ENCODE data around the gene SMNDC1.
A peak's percentile ranks its signal among the peaks of the same experiment; 100 is the strongest.
"Not testable (repeated sequence)": the region's sequence is repeated elsewhere in the genome, so short reads cannot be mapped to it uniquely, and the experiment has no call there.

The SMNDC1 gene

GRCh38 chr10:110254467-110254866 lies 50.3 kb downstream of the SMNDC1 start:
- H3K4me2 ChIP-seq (ENCODE audit: low read depth, low read length) = peak overlapping the region; percentile 4; the same call in 1 of the 2 replicates
- peak; percentile 71 for DNase-seq
- no peak overlapping the region for H3K9ac ChIP-seq (ENCODE audit: low read length)
- no peaks in the 10 kb centered on the region for H3K36me3 ChIP-seq (replicated peaks; ENCODE audit: insufficient read depth, low read length)
- peaks cover 4% of the 10 kb centered on the region for H3F3A ChIP-seq (ENCODE audit: insufficient read depth, low read length)
- H4K20me1 ChIP-seq (ENCODE audit: insufficient read depth, low read length) = peaks cover 7% of the 10 kb centered on the region; the same call in 1 of the 2 replicates
- H3K4me3 ChIP-seq (ENCODE audit: low read length) = no peak overlapping the region
- TF ChIP-seq EZH2phosphoT487 (IDR thresholded peaks at IDR 0.05; ENCODE audit: low read length) (no peak), EZH2 (optimal IDR thresholded peaks at IDR 0.05; ENCODE audit: low read depth, low read length) (no peak)
- TF ChIP-seq, protein P1, sequence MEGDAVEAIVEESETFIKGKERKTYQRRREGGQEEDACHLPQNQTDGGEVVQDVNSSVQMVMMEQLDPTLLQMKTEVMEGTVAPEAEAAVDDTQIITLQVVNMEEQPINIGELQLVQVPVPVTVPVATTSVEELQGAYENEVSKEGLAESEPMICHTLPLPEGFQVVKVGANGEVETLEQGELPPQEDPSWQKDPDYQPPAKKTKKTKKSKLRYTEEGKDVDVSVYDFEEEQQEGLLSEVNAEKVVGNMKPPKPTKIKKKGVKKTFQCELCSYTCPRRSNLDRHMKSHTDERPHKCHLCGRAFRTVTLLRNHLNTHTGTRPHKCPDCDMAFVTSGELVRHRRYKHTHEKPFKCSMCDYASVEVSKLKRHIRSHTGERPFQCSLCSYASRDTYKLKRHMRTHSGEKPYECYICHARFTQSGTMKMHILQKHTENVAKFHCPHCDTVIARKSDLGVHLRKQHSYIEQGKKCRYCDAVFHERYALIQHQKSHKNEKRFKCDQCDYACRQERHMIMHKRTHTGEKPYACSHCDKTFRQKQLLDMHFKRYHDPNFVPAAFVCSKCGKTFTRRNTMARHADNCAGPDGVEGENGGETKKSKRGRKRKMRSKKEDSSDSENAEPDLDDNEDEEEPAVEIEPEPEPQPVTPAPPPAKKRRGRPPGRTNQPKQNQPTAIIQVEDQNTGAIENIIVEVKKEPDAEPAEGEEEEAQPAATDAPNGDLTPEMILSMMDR (IDR thresholded peaks at IDR 0.05; ENCODE audit: low read length) = no peak
- H2AFZ ChIP-seq (ENCODE audit: low read length) = no peak overlapping the region
- no peaks in the 10 kb centered on the region for H3K9me3 ChIP-seq (replicated peaks; ENCODE audit: insufficient read depth, low read length)
- no peaks in the 10 kb centered on the region for H3K79me2 ChIP-seq (ENCODE audit: low read length)
- peaks cover 11% of the 10 kb centered on the region; the same call in 1 of the 2 replicates for H3K4me1 ChIP-seq (ENCODE audit: low read length)
- no peaks in the 10 kb centered on the region for H3K9me2 ChIP-seq (replicated peaks; ENCODE audit: insufficient read depth, low read length)
- peaks cover 23% of the 10 kb centered on the region for H3K27me3 ChIP-seq (replicated peaks; ENCODE audit: insufficient read depth, low read length)
- no peak overlapping the region for H3K27ac ChIP-seq (ENCODE audit: low read length)

- no peaks in the 10 kb centered on the region for H3K36me3 ChIP-seq (replicated peaks; ENCODE audit: insufficient read depth, low read length)
- TF ChIP-seq EZH2 (optimal IDR thresholded peaks at IDR 0.05; ENCODE audit: low read depth, low read length) (no peak), EZH2phosphoT487 (IDR thresholded peaks at IDR 0.05; ENCODE audit: low read length) (no peak)
- TF ChIP-seq, protein P1 (IDR thresholded peaks at IDR 0.05; ENCODE audit: low read length) = no peak
- H3K9ac ChIP-seq (ENCODE audit: low read length) = no peak overlapping the region
- no peak overlapping the region for H3K4me2 ChIP-seq (ENCODE audit: low read depth, low read length)
- no peaks in the 10 kb centered on the region for H3K9me3 ChIP-seq (replicated peaks; ENCODE audit: insufficient read depth, low read length)
- no peak overlapping the region for H2AFZ ChIP-seq (ENCODE audit: low read length)
- peaks cover 4% of the 10 kb centered on the region for H3F3A ChIP-seq (ENCODE audit: insufficient read depth, low read length)
- H3K9me2 ChIP-seq (replicated peaks; ENCODE audit: insufficient read depth, low read length) = no peaks in the 10 kb centered on the region
- no peak for DNase-seq
- peaks cover 21% of the 10 kb centered on the region for H3K27me3 ChIP-seq (replicated peaks; ENCODE audit: insufficient read depth, low read length)
- H3K27ac ChIP-seq (ENCODE audit: low read length) = no peak overlapping the region
- H4K20me1 ChIP-seq (ENCODE audit: insufficient read depth, low read length) = peaks cover 7% of the 10 kb centered on the region; the same call in 1 of the 2 replicates
- peaks cover 11% of the 10 kb centered on the region; the same call in 1 of the 2 replicates for H3K4me1 ChIP-seq (ENCODE audit: low read length)
- no peak overlapping the region for H3K4me3 ChIP-seq (ENCODE audit: low read length)
- H3K79me2 ChIP-seq (ENCODE audit: low read length) = no peaks in the 10 kb centered on the region
Observed at GRCh38 chr10:110252151-110252550, 52.6 kb downstream of the SMNDC1 start.

- H3F3A ChIP-seq (ENCODE audit: insufficient read depth, low read length); H3K4me3 ChIP-seq (ENCODE audit: low read length); H3K27ac ChIP-seq (ENCODE audit: low read length); H3K9me3 ChIP-seq (replicated peaks; ENCODE audit: insufficient read depth, low read length); H3K4me2 ChIP-seq (ENCODE audit: low read depth, low read length); H4K20me1 ChIP-seq (ENCODE audit: insufficient read depth, low read length); H3K9ac ChIP-seq (ENCODE audit: low read length); H3K9me2 ChIP-seq (replicated peaks; ENCODE audit: insufficient read depth, low read length); H3K36me3 ChIP-seq (replicated peaks; ENCODE audit: insufficient read depth, low read length); H2AFZ ChIP-seq (ENCODE audit: low read length); DNase-seq; H3K79me2 ChIP-seq (ENCODE audit: low read length): not testable (repeated sequence)
- Histone ChIP-seq H3K27me3 (replicated peaks; ENCODE audit: insufficient read depth, low read length) (peaks cover 21% of the 10 kb centered on the region), H3K4me1 (ENCODE audit: low read length) (peaks cover 11% of the 10 kb centered on the region; the same call in 1 of the 2 replicates)
Observed at GRCh38 chr10:110251392-110251791, 53.3 kb downstream of the SMNDC1 start.

GRCh38 chr10:110249489-110249888 lies 55.2 kb downstream of the SMNDC1 start:
- not testable (repeated sequence) for H3K27ac ChIP-seq (ENCODE audit: low read length); H3K36me3 ChIP-seq (replicated peaks; ENCODE audit: insufficient read depth, low read length); H3K9ac ChIP-seq (ENCODE audit: low read length); H4K20me1 ChIP-seq (ENCODE audit: insufficient read depth, low read length); H3K4me1 ChIP-seq (ENCODE audit: low read length); H3K9me2 ChIP-seq (replicated peaks; ENCODE audit: insufficient read depth, low read length); H3K79me2 ChIP-seq (ENCODE audit: low read length); DNase-seq; H2AFZ ChIP-seq (ENCODE audit: low read length); H3K4me3 ChIP-seq (ENCODE audit: low read length); H3K4me2 ChIP-seq (ENCODE audit: low read depth, low read length); H3F3A ChIP-seq (ENCODE audit: insufficient read depth, low read length); H3K9me3 ChIP-seq (replicated peaks; ENCODE audit: insufficient read depth, low read length)
- peaks cover 21% of the 10 kb centered on the region for H3K27me3 ChIP-seq (replicated peaks; ENCODE audit: insufficient read depth, low read length)

DNA sequence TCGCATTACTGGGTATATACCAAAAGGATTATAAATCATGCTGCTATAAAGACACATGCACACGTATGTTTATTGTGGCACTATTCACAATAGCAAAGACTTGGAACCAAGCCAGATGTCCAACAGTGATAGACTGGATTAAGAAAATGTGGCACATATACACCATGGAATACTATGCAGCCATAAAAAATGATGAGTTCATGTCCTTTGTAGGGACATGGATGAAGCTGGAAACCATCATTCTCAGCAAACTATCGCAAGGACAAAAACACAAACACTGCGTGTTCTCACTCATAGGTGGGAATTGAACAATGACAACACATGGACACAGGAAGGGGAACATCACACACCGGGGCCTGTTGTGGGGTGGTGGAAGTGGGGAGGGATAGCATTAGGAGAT lies 56.9 kb downstream of the SMNDC1 start:
- H3K27ac ChIP-seq (ENCODE audit: low read length); H3K36me3 ChIP-seq (replicated peaks; ENCODE audit: insufficient read depth, low read length); H3K9ac ChIP-seq (ENCODE audit: low read length); H3K9me2 ChIP-seq (replicated peaks; ENCODE audit: insufficient read depth, low read length); H3K9me3 ChIP-seq (replicated peaks; ENCODE audit: insufficient read depth, low read length); H3F3A ChIP-seq (ENCODE audit: insufficient read depth, low read length); H3K27me3 ChIP-seq (replicated peaks; ENCODE audit: insufficient read depth, low read length); H3K4me1 ChIP-seq (ENCODE audit: low read length); DNase-seq; H3K79me2 ChIP-seq (ENCODE audit: low read length); H3K4me3 ChIP-seq (ENCODE audit: low read length); H3K4me2 ChIP-seq (ENCODE audit: low read depth, low read length); H4K20me1 ChIP-seq (ENCODE audit: insufficient read depth, low read length); H2AFZ ChIP-seq (ENCODE audit: low read length): not testable (repeated sequence)

All from MM.1S (cell line).